ENCODE measurements around the gene YDJC. TPM values are rescaled to one million over a fixed set of nuclear protein-coding genes. Genes with fewer than 3 reads are reported as not detected.

YDJC gene
- total and polyA plus RNA-seq, 2 of the 8 experiments (the other 6 are each of a cell fraction or from before 2014, with no cell fraction given), result 36.7 to 45.2 TPM

GRCh38 chr22:21640810-21641209 is 11.0 kb upstream of the YDJC start:
- Histone ChIP-seq H3K4me1 (replicated peaks in 1 of 4; ENCODE audit: control insufficient read depth in 3 of 4, insufficient read depth in 4 of 4, low read length in 3 of 4) (peaks cover 0 to 5% (median 2%) of the 10 kb centered on the region in 4 experiments; a peak in 4 of 7 replicates), H3K18ac (ENCODE audit: extremely low read depth, low read length) (no peak overlapping the region), H3K4me2 (ENCODE audit: insufficient read depth in 1 of 2, low read depth in 2 of 2, low read length in 2 of 2) (peak overlapping the region; percentile 17 to 91; a peak in 2 of 4 replicates), H3K27ac (ENCODE audit: low read depth, low read length) (no peak overlapping the region), H3K23me2 (ENCODE audit: low read depth, low read length) (peaks cover 5% of the 10 kb centered on the region; the same call in 1 of the 2 replicates), H2BK20ac (ENCODE audit: low read length) (no peak overlapping the region), H4K20me1 (replicated peaks in 1 of 2; ENCODE audit: control insufficient read depth in 1 of 2, insufficient read depth in 2 of 2, low read length in 2 of 2) (peaks cover 0 to 10% of the 10 kb centered on the region in 2 experiments), H2AFZ (ENCODE audit: low read length) (no peak overlapping the region), H3K79me1 (ENCODE audit: low read depth, low read length) (no peaks in the 10 kb centered on the region), H3K9ac (replicated peaks in 1 of 4; ENCODE audit: extremely low read depth in 1 of 4, low read depth in 3 of 4, low read length in 3 of 4) (no peak overlapping the region), H3K27me3 (replicated peaks in 1 of 4; ENCODE audit: control insufficient read depth in 3 of 4, extremely low read depth in 1 of 4, insufficient read depth in 3 of 4, low read length in 3 of 4) (peaks cover 0 to 7% (median 1%) of the 10 kb centered on the region in 4 experiments; a peak in 4 of 7 replicates), H3K23ac (ENCODE audit: insufficient read length) (no peak overlapping the region), H3K56ac (replicated peaks; ENCODE audit: insufficient read length, low read depth, low read length) (no peak overlapping the region), H3K4ac (replicated peaks; ENCODE audit: insufficient read length, low read depth, low read length) (no peak overlapping the region), H4K8ac (ENCODE audit: extremely low read depth, insufficient read depth, low read length) (no peak overlapping the region), H2BK5ac (ENCODE audit: low read depth, low read length) (no peak overlapping the region), H4K91ac (replicated peaks; ENCODE audit: insufficient read length, low read length) (no peak overlapping the region), H2BK12ac (ENCODE audit: low read depth, low read length) (no peak overlapping the region), H3K14ac (ENCODE audit: insufficient read length) (no peak overlapping the region), H2BK15ac (ENCODE audit: low read length) (no peak overlapping the region), H3K36me3 (ENCODE audit: control insufficient read depth in 2 of 4, insufficient read depth in 4 of 4, low read length in 3 of 4) (no peaks in the 10 kb centered on the region), H3K79me2 (ENCODE audit: control insufficient read depth in 1 of 2, insufficient read depth in 2 of 2, low read length in 2 of 2) (no peaks in the 10 kb centered on the region), H3K9me3 (ENCODE audit: insufficient read depth in 2 of 2, low read depth in 1 of 2, low read length in 1 of 2) (no peaks in the 10 kb centered on the region), H2BK120ac (replicated peaks; ENCODE audit: low read depth, low read length) (no peak overlapping the region), H4K5ac (ENCODE audit: insufficient read length, low read depth, low read length) (no peak overlapping the region), H3K4me3 (ENCODE audit: extremely low read depth in 1 of 4, insufficient read depth in 2 of 4, low read depth in 3 of 4, low read length in 4 of 4) (peak overlapping the region in 1 of 4 experiments; percentile 77; a peak in 1 of 8 replicates), H2AK5ac (ENCODE audit: low read depth, low read length) (no peak overlapping the region)
- DNase-seq (ENCODE audit: low read depth in 1 of 2, low spot score in 2 of 2) (no peak), FAIRE-seq (no peak)
- ChIA-PET POLR2A (ENCODE audit: partially characterized antibody) (interaction anchor here (1.5 to 5.7 kb wide), 4 partner anchors 11 to 39 kb away, joined by 4 to 74 read pairs (median 29); partner anchors contain the start of genes CCDC116 and YDJC), CTCF (ENCODE audit: partially characterized antibody) (interaction anchor here (0.7 to 22.2 kb wide), 9 partner anchors 11 to 88 kb away, joined by 3 to 499 read pairs (median 17); partner anchors contain the start of genes CCDC116 and YDJC)
- 83% methylated on average over 5 of the region's 5 CpGs; no CpG with 5 or more reads in 1 of the 2 experiments for WGBS, 2 experiments (ENCODE audit: extremely low coverage in 1 of 2, insufficient coverage in 1 of 2, insufficient read length in 1 of 2, insufficient replicate concordance in 2 of 2, low coverage in 1 of 2, low lambda C conversion rate in 2 of 2, missing lambda C conversion rate in 1 of 2)
- TF ChIP-seq SAP30 (IDR thresholded peaks at IDR 0.05; ENCODE audit: insufficient read depth, insufficient replicate concordance, low read length), result no peak
- no peak for TF ChIP-seq NANOG (IDR thresholded peaks at IDR 0.05; ENCODE audit: insufficient read depth, low read depth, low read length, poor library complexity, severe bottlenecking)
- TF ChIP-seq BCL11A (IDR thresholded peaks at IDR 0.05; ENCODE audit: low read depth in 2 of 2, low read length in 2 of 2), result no peak
- TF ChIP-seq SP1 (IDR thresholded peaks at IDR 0.05; ENCODE audit: low read depth, low read length), result no peak
- TF ChIP-seq HDAC2 (IDR thresholded peaks at IDR 0.05; ENCODE audit: borderline replicate concordance in 1 of 2, low read depth in 2 of 2, low read length in 2 of 2), result no peak
- no peak for TF ChIP-seq TAF1 (IDR thresholded peaks at IDR 0.05; ENCODE audit: low read depth, low read length)
- TF ChIP-seq ATF2 (IDR thresholded peaks at IDR 0.05; ENCODE audit: low read length), result no peak
- no peak for TF ChIP-seq SIRT6 (IDR thresholded peaks at IDR 0.05; ENCODE audit: low read length)
- TF ChIP-seq MAX (IDR thresholded peaks at IDR 0.05), result no peak
- no peak for TF ChIP-seq GABPA (IDR thresholded peaks at IDR 0.05; ENCODE audit: borderline replicate concordance, insufficient read depth, low read length)

All from H1 (cell line).